GM12865 (cell line): ENCODE results near the gene RRP8.
A peak's percentile ranks its signal among the peaks of the same experiment; 100 is the strongest.

Source experiments
- DNase-seq: peaks from one replicate; pipeline ENCODE4 v3.0.0; 2010; ENCODE audit warnings: low read depth
- H3K4me3 ChIP-seq: 2 replicates; pipeline ENCODE4 v1.5.1; 2011; ENCODE audit warnings: mild to moderate bottlenecking, low read depth, low read length, control low read depth
- CTCF ChIP-seq: IDR thresholded peaks from 2 replicates; pipeline ENCODE4 v1.5.1; 2011; ENCODE audit warnings: low read length, control low read depth, low read depth, inconsistent platforms; ENCODE audit not compliant: insufficient read depth; ENCODE audit errors: missing control alignments

The RRP8 gene

GRCh38 chr11:6611092-6611962 is 7.9 kb upstream of the RRP8 start:
- DNase-seq = peak; percentile 29
- TF ChIP-seq CTCF = no peak
- peak overlapping the region; percentile 84 for H3K4me3 ChIP-seq

GRCh38 chr11:6610591-6610990 is 7.2 kb upstream of the RRP8 start:
- DNase-seq = no peak
- H3K4me3 ChIP-seq = no peak overlapping the region
- no peak for TF ChIP-seq CTCF

GRCh38 chr11:6609502-6610015 is 6.1 kb upstream of the RRP8 start:
- no peak overlapping the region for H3K4me3 ChIP-seq
- no peak for DNase-seq
- no peak for TF ChIP-seq CTCF

DNA sequence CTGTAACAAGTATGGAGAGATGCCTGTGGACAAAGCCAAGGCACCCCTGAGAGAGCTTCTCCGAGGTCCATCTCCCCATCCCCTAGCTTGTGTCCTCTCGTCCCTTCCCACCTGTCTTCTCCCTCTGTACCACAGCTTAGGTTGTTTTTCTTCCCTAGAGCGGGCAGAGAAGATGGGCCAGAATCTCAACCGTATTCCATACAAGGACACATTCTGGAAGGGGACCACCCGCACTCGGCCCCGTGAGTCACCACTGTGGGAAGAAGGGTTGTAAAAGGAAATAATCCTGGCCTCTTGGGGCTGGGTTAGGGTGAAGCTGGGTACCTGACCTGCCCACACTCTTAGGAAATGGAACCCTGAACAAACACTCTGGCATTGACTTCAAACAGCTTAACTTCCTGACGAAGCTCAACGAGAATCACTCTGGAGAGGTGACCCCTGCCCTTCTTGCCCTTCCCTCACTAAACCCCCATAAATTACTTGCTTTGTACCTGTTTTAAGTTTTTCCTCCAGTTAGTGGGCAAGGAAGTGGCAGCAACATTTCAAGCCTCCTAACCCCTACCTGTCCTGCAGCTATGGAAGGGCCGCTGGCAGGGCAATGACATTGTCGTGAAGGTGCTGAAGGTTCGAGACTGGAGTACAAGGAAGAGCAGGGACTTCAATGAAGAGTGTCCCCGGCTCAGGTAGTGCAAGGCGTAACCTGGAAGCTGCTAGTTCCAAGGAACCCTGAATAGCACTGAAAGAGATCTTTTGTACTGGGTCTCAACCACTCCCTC is 5.5 kb upstream of the RRP8 start:
- no peak for TF ChIP-seq CTCF
- DNase-seq = no peak
- no peak overlapping the region for H3K4me3 ChIP-seq

GRCh38 chr11:6608011-6608410 is 4.6 kb upstream of the RRP8 start:
- no peak overlapping the region for H3K4me3 ChIP-seq
- TF ChIP-seq CTCF = no peak
- DNase-seq = no peak

GRCh38 chr11:6607190-6607795 is 3.9 kb upstream of the RRP8 start:
- TF ChIP-seq CTCF = no peak
- peak overlapping the region; percentile 9; the same call in 1 of the 2 replicates for H3K4me3 ChIP-seq
- no peak for DNase-seq
